Stimulated activated CD4-positive, alpha-beta T cell treated with anti-CD3 and anti-CD28 coated beads, Interleukin-4, amount 100 ng/mL, for 24 hours (primary cell): ENCODE data around the gene PROCR.
"Not testable (repeated sequence)": the region's sequence is repeated elsewhere in the genome, so short reads cannot be mapped to it uniquely, and the experiment has no call there.

Experiments used
- DNase-seq: peaks from one replicate; pipeline ENCODE4 v3.0.0-alpha.2; 2020

Gene PROCR

DNA sequence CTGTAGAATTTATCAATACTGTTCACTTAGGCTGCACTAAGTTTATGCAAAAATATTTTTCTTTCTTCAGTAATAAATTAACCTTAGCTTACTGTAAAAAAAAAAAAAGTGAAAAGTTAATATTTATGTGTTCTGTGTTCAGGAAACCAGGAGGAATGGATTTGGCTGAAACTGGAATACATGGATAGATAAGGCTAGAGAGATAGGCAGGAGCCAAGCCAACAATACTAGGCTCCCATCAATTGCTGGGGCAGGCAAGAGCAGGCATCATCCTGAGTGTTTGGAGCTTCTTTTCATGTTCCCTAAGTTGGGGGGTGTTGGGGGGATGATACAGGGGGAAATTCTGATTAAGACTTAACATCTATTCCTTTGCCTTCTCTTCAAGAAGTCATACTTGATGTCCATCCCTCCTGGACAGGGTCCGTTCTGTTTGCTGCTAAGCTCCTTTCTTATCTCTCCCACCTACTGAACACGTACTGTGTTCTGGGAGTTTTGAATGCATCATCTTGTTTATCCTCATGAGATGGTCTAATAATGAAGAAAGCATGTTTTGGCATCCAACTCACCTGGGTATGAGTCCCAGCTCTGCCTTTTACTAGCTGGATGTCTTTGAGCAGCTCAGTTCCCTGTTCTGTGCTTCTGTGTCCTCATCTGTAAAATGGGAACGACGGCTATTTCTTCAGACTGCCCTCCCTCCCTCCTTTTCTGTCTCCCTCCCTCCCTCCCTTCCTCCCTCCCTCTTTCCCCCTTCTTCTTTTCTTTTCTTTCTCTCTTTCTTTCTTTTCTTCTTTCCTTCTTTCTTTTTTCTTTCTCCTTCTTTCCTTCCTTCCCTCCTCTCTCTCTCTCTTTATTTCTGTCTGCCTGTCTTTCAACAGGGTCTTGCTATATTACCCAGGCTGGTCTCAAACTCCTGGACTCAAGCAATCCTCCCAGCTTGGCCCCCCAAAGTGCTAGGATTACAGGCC, 6.4 kb upstream of the PROCR start:
- DNase-seq = no peak

DNA sequence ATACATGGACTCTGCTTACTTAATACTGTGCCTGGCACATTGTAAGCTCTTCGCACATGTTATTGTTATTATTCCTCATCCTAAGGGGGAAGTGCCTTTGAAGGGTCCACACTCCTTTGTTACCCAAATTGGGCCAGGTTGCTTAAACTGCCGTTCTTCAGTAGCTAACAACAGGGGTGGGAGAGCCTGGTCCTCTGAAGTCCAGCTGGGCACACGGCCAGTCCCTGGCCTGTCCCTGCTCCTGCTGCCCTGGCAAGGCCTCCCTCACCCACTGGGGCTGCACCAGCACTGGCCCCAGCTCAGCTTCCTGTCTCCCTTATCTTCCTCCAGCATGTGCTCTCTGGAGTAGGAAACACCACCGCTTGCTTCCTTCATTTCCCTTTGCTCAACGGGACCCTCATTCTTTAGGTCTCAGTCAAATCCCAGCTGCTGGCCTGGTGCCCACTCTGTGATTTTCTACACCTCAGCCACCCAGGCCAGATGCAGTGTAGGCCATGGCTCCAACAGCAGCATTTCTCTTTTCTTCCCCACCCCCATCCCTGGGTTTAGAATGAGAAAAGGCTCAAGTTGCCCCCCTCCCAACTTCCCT, 5.5 kb upstream of the PROCR start:
- no peak for DNase-seq

DNA sequence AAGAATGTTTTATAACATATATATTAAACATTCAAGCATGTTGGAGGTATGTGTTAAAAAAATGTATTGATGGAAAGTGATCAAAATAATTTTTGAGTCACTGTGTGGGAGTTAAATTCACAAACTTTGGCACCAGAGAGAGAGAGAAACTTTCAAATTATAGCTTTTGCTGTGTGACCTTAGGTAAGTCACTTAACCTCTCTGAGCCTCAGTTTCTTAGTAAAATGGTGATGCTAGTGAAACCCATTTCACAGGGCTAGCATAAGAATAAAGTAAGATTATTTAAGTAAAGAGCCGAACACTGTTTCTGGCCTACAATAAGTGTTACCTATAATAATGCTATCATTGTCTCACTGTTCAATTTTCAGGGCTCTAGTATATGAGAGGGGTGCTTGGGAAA, 4.1 kb upstream of the PROCR start:
- no peak for DNase-seq

DNA sequence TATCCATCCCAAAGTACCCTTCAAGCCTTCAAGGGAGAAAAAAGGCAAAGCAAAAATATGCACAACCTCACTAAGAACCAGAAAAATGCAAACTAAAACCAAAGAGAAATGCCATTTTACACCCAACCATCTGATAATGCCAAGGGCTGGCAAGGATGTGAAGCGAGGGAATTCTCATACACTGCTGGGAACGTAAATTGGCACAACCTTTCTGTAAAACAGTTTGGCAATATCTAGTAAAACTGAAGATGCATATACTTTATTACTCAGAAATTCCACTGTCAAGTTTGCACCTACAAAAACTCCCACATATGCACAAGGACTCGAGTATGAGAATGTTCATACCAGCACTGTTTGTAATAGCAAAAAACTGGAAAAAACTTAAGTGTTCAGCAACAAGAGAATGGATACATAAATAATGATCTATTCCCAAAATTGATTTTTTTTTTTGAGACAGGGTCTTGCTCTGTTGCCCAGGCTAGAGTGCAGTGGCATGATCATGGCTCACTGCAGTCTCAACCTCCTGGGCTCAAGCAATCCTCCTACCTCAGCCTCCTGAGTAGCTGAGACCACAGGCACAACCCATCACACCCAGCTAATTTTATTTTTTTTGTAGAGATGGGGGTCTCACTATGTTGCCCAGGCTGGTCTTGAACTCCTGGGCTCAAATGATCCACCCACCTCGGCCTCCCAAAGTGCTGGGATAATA, 3.0 kb upstream of the PROCR start:
- DNase-seq = not testable (repeated sequence)

DNA sequence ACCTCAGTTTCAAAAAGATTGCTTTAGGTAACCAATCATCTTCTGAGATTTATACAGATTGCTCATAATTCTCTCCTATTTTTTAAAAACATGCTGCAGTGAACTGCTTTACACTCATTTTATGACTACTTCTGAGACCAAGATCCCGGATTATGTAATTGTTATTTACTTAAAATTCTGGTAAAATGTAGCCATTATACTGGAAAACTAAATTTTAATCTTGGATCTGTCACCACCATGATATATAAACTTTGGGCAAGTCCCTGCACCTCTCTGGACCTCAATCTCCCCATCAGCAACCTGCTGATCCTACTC, 477 bp upstream of the PROCR start:
- DNase-seq = no peak

DNA sequence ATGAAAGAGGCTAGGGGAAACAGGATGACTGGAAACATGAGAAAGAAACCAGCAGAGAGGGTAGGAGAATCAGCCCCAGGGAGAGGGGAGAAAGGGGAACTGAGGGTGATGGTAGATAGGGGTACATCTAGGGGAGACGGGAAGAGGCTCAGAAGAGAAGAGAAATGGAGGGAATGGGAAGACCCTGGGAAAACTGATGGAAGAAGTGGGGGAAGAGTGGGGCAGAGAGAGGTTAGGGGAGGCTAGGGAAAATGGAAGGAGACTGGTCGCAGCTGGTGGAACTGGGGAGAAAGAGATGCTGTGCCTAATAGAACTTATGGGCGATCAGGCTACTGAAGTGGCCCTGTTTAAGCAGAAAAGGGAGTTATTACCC, 548 bp downstream of the PROCR start:
- DNase-seq = no peak

DNA sequence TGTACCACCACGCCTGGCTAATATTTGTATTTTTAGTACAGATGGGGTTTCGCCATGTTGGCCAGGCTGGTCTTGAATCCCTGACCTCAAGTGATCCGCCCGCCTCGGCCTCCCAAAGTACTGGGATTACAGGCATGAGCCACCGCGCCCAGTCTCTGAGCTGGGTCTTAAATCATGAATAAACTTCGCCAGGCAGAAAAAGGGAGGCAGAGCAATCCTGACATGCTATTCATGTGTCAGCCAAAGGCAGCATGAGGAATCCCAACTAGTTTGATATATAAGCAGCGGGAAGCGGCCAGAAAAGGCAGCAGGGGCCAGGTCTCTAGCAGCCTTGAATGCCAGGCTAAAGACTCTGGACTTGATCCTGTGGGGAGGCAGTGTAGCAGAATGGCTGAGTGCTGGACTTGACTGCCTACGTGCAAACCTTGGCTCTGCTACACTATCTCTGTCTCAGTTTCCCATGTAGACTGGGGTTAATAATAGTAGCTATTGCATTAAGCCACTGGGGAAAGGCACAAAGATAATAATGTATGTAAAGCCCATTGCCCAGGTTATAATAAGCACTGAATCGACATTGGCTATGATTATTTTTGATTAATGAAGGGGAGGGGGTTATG, 1.8 kb downstream of the PROCR start:
- no peak for DNase-seq

DNA sequence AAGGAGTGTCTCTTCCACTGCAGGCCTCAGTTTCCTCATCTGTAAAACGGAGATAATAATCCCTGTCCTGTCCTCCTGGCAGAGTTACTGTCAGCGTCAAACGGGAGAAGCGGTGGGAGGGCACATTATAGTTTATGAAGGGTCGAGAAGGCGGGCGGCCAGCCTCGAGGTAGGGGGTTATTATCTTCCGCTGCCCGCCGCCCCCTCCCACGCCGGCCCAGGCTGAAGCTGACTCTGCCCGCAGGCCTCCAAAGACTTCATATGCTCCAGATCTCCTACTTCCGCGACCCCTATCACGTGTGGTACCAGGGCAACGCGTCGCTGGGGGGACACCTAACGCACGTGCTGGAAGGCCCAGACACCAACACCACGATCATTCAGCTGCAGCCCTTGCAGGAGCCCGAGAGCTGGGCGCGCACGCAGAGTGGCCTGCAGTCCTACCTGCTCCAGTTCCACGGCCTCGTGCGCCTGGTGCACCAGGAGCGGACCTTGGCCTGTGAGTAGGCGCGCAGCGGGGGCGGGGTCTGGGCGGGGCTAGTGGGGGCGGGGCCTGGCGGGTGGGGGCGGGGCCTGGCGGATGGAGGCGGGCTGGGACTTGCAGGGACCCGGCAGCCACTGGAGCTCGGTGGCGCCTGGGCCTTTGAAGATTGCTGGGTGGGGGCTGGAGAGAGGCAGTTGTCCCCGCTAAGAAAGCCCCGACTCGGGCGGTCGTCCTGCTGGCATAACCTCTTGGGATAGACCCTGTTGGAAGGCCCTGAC, 2.8 kb downstream of the PROCR start:
- DNase-seq = no peak

DNA sequence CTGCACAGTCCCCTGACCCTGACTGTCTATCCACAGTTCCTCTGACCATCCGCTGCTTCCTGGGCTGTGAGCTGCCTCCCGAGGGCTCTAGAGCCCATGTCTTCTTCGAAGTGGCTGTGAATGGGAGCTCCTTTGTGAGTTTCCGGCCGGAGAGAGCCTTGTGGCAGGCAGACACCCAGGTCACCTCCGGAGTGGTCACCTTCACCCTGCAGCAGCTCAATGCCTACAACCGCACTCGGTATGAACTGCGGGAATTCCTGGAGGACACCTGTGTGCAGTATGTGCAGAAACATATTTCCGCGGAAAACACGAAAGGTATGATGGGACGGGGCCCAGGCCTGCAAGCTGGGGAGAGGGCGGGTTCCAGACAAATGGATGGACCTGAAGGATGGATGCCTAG, 4.3 kb downstream of the PROCR start:
- DNase-seq = no peak

DNA sequence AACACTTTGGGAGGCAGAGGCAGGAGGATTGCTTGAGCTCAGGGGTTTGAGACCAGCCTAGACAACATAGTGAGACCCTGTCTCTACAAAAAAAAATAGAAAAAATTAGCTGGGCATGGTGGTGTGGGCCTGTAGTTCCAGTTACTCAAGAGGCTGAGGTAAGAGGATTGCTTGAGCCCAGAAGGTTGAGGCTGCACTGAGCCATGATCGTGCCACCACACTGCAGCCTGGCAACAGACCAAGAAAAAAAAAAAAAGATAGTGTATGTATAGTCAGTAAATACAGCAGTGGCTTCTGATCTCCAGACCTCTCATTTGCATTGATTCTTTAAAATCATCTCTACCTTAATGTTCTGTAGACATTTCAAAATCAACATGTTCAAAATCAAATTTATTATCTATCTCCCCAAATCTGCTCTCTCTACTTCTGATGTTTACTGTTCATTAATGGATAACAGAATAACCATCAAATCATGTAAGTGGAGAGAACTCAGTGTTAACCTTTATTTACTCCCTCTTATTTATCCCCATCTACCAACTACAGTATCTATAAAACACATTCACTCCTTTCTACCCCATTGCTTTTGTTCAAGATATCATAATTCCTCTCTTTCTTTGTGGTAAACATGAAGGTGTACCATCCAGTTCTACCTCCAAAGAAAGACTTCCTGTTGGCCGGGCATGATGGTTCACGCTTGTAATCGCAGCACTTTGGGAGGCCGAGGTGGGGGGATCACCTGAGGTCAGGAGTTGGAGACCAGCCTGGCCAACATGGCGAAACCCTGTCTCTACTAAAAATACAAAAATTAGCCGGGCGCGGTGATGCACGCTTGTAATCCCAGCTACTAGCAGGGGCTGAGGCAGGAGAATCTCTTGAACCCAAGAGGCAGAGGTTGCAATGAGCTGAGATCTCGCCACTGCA, 7.7 kb downstream of the PROCR start:
- DNase-seq = no peak

DNA sequence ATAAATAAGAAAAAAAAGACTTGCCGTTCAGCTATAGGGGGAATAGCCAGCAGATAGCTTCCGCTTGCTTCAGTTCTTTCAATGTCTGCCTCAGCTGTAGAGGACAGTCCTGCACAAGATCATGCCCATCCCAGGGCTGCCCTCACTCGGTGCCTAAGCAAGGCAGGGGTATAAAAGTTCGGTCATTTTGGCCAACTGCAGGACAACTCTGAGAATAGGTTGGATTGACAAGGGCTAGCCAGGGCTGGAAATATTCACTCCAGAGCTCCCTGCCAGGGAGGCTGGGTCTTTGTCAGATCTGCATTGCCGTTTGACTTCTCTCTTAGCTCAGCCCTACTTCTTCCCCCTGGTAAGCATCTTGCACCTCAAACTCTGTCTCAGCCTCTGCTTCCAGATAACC, 8.4 kb downstream of the PROCR start:
- no peak for DNase-seq

DNA sequence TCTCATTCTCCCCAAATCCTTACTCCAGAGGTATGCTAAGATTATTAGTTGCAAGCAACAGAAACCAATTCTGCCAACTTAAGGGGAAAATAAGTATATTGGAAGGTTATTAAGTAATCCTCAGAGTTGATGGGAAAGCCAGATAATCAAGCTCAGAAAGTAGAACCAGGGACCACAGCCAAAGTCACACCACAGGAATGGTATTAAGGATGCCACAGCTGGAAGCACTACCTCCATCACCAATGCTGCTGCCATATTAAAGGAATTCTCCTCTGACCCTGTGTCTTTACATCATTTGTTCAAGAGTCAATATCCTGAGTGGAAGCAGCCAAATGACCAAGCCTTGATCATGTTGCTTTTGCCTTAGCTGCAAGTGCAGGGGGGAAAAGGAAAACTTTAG, 9.9 kb downstream of the PROCR start:
- no peak for DNase-seq

DNA sequence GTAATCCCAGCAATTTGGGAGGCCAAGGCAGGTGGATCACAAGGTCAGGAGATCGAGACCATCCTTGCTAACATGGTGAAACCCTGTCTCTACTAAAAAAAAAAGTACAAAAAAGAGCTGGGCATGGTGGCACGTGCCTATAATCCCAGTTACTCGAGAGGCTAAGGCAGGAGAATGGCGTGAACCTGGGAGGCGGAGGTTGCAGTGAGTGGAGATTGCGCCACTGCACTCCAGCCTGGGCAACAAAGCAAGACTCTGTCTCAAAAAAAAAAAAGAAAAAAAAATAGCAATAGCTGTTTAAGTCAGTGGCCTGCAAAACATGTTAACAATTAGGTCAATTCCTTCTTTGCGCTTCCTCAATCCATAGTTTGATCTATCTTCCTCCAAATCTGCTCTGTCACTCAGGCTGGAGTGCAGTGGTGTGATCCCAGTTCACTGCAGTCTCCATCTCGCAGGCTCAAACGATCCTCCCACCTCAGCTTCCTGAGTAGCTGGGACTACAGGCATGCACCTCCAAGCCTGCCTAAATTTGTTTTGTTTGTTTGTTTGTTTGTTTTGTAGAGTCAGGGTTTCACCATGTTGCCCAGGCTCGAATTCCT, 14.9 kb downstream of the PROCR start:
- not testable (repeated sequence) for DNase-seq

DNA sequence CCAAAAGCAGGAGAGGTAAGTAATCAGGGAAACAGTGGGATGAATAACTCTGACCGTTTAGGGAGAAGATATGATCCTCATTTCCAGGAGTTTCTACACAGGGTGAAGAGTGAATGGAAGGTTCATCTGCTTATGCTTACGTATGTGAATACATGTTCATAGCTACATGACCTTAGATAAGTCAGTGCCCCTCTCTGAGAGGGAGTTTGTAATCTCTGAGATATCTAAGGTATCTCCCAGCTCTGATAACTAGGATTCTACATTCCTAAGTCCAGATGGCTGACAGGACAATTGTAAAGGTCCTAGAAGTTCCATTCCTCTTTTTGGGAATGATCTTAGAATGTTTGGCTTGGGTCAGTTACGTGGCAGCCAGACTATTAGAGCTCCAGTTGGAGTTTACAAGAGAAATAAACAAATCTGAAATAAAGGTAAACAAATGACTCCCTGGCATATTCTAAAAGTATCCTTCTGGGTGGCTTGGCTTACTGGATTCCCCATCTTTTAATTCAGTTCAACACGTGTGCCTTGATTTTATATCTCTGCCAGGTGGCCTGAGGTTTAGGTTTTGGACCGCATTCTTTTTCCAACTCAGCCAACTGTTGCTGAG, 15.8 kb downstream of the PROCR start:
- no peak for DNase-seq

DNA sequence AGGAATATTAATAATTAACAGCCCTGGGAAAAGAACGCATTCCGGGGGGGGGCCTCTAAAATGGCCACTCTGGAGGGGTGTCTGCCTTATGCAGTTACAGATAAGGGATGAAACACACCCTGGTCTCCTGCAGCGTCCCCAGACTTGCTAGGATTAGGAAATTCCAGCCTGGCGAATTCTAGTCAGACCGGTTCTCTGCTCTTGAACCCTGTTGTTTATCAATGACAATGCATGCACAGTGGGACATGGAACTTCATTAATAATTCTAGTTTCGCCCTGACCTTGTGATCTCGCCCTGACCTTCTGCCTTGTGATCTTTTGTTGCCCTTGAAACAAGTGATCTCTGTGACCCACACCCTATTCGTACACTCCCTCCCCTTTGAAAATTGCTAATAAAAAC, 17.4 kb downstream of the PROCR start:
- not testable (repeated sequence) for DNase-seq

DNA sequence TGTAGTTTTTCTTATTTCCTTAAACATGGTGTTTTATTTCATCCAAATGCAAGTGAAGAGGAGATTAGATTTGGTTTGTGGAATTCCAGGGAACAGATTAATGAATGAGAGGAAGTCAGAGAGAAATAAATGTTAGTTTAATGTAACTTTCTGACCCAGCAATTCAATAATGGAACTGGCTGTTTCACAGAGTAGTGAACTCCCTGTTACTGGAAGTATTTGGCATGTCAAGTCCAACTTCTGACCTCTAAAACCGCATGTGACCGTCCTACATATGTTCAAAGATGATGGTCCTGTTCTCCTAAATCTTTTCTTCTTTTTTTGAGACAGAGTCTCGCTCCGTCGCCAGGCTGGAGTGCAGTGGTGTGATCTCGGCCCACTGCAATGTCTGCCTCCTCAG, 18.7 kb downstream of the PROCR start:
- no peak for DNase-seq

DNA sequence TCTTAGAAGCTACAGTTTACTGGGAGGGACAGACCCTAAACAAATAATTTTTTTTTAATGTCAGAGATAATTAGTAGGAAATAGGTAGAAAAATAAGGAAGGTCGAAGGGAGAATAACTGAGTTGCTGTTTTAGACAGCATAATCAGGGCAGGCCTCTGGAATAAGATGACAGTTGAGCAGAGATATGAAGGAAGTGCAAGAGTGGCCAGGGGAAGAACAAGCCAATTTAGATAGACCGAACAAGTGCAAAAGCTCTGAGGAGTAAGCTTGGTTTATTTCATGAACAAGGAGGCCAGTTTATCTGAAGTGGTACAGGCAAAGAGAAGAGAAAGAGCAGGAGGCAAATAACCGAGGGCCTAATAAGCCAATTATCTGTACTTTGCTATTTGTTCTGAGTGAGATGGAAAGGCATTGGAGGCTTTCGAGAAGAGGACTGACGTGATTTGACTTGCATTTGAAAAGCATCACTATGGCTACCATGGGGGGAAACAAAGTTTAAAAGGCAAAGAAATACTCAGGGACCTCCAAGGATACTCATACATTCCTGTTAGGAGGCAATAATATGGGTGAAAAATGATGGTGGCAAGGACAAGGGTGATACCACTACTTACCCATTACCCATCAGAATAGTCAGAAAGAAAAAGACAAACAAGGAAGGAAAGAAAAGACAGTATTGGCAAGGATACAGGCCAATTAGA, 19.7 kb downstream of the PROCR start:
- DNase-seq = no peak

DNA sequence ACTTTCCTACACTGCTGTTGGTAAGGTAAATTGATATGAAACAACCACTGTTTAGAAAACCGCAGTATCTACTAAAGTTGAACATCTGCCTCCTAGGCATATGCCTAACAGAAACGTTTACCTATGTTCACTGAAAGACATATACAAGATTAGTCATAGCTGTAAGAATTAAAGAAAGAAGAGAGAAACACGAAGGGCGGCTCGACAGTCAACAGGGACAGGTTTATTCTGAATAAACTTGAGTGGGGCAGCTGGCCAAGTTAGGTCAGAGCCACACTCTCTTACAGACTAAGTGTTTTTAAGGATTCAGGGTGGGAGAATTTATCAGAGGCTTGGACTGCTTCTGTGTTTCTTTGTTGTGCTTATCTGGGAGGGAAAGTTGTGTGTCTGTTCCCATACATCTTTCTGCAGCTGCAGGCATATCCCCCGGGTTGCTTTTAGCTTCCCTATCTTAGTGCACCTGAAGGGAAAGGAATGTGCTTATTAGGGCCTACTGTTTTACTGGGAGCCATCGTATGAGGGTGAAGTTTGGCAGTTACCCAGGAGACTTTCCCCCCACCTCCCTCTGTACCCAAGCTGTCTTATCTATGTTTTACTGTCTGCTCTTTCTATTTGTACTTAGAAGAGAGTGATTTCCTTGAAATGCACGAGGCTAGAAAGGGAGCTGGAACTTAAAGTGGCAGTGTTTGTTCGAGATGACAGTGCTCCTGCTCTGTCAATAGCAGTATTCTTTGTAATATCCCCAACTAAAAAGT, 20.4 kb downstream of the PROCR start:
- no peak for DNase-seq

DNA sequence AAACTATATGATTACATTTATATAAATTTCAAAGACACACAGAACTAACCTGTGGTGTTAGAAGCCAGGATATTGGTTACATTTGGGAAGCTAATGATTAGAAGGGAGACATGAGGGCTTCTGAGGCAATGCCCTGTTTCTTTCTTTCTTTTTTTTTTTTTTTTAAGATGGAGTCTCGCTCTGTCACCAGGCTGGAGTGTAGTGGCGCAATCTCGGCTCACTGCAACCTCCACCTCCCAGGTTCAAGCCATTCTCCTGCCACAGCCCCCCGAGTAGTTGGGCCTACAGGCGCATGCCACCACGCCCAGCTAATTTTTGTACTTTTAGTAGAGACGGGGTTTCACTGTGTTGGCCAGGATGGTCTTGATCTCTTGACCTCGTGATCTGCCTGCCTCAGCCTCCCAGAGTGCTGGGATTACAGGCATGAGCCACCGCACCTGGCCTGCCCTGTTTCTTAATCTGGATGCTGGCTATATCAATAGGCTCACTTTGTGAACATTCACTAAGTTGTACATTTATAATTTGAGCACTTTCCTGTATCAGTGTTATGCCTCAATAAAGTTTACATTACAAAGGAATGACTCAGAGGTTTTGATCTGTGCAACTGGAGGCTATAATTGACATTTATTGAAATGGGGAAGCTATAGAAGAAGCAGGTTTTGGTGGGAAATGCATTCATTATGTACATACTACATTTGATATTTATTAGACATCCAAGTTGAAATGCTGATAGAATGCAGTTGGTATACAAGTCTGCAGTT, 21.3 kb downstream of the PROCR start:
- not testable (repeated sequence) for DNase-seq
